CD14-positive monocyte (primary cell): ENCODE data around the gene OR1D5. TPM values are rescaled to one million over a fixed set of nuclear protein-coding genes. Genes with fewer than 3 reads are reported as not detected.

Source experiments
- DNase-seq, 3 donors: peaks; one replicate each; pipeline ENCODE4 v3.0.0-alpha.2; 2011 to 2022
- H2AFZ ChIP-seq: 2 replicates; pipeline ENCODE4 v1.6.0; 2012; ENCODE audit warnings: mild to moderate bottlenecking, low read depth, low read length, inconsistent platforms; ENCODE audit not compliant: insufficient read depth, poor library complexity, severe bottlenecking
- H3K27ac ChIP-seq, 2 donors: 1 replicate in 1 of 2; 2 replicates in 1 of 2; pipeline ENCODE4 v1.5.1; 2012 to 2013; ENCODE audit warnings: low read length in 2 of 2, control low read depth in 1 of 2, inconsistent platforms in 1 of 2, low read depth in 1 of 2, mild to moderate bottlenecking in 1 of 2
- H3K27me3 ChIP-seq, 2 donors: one replicate each; pipeline versions ENCODE4 v1.6.0 to v1.6.1; 2011 to 2013; ENCODE audit warnings: low read length in 2 of 2; ENCODE audit not compliant: control insufficient read depth in 2 of 2, insufficient read depth in 2 of 2
- H3K36me3 ChIP-seq, 2 donors: replicated peaks in 1 of 2; 1 replicate in 1 of 2; 2 replicates in 1 of 2; pipeline versions ENCODE4 v1.5.1 to v1.6.1; 2012 to 2013; ENCODE audit warnings: low read length in 2 of 2, control low read depth in 1 of 2, inconsistent platforms in 1 of 2, mild to moderate bottlenecking in 1 of 2; ENCODE audit not compliant: insufficient read depth in 2 of 2, control insufficient read depth in 1 of 2
- H3K4me1 ChIP-seq, 2 donors: 1 replicate in 1 of 2; 2 replicates in 1 of 2; pipeline versions ENCODE4 v1.5.1 to v1.6.1; 2012 to 2013; ENCODE audit warnings: low read length in 2 of 2, control low read depth in 1 of 2, inconsistent platforms in 1 of 2, mild to moderate bottlenecking in 1 of 2, moderate library complexity in 1 of 2; ENCODE audit not compliant: insufficient read depth in 2 of 2, control insufficient read depth in 1 of 2
- H3K4me2 ChIP-seq: replicated peaks from 2 replicates; pipeline ENCODE3; 2012; ENCODE audit warnings: low read length, moderate library complexity, mild to moderate bottlenecking; ENCODE audit not compliant: poor library complexity, severe bottlenecking; ENCODE audit errors: extremely low read depth
- H3K4me3 ChIP-seq, 3 experiments: fragments of 200-600 bp in 1 of 3; sonication (generic) in 1 of 3; replicated peaks in 1 of 3; 1 replicate in 2 of 3; 2 replicates in 1 of 3; pipeline ENCODE4 v1.5.1; 2011 to 2013; ENCODE audit warnings: low read length in 3 of 3, mild to moderate bottlenecking in 3 of 3, control low read depth in 2 of 3, low read depth in 2 of 3, inconsistent platforms in 1 of 3, moderate library complexity in 1 of 3
- H3K79me2 ChIP-seq: 2 replicates; pipeline ENCODE4 v1.6.0; 2012; ENCODE audit warnings: mild to moderate bottlenecking, control low read depth, inconsistent platforms, low read length, moderate library complexity; ENCODE audit not compliant: insufficient read depth
- H3K9ac ChIP-seq: 2 replicates; pipeline ENCODE4 v1.6.0; 2017; ENCODE audit warnings: low read length, mild to moderate bottlenecking; ENCODE audit not compliant: insufficient read depth, poor library complexity, severe bottlenecking
- H3K9me3 ChIP-seq, 2 donors: replicated peaks in 1 of 2; 1 replicate in 1 of 2; 2 replicates in 1 of 2; pipeline versions ENCODE4 v1.5.1 to v1.6.1; 2012 to 2013; ENCODE audit warnings: low read length in 2 of 2, control low read depth in 1 of 2; ENCODE audit not compliant: control insufficient read depth in 1 of 2, insufficient read depth in 1 of 2
- H4K20me1 ChIP-seq: 2 replicates; pipeline ENCODE4 v1.6.0; 2012; ENCODE audit warnings: mild to moderate bottlenecking, low read length, control low read depth, moderate library complexity; ENCODE audit not compliant: insufficient read depth
- H3K27ac Mint-ChIP-seq, 7 donors: one replicate each; pipeline ENCODE4 v1.8.0; 2020; ENCODE audit warnings: mild to moderate bottlenecking in 7 of 7, mixed read lengths in 7 of 7, moderate library complexity in 6 of 7, inconsistent platforms in 2 of 7
- H3K27me3 Mint-ChIP-seq, 3 donors: one replicate each; pipeline ENCODE4 v1.8.0; 2021 to 2022; ENCODE audit warnings: low read depth in 3 of 3, mild to moderate bottlenecking in 3 of 3, mixed read lengths in 3 of 3, moderate library complexity in 3 of 3, inconsistent platforms in 1 of 3
- H3K36me3 Mint-ChIP-seq, 2 donors: one replicate each; pipeline ENCODE4 v1.8.0; 2020; ENCODE audit warnings: mixed read lengths in 2 of 2, inconsistent platforms in 1 of 2, mild to moderate bottlenecking in 1 of 2
- H3K4me1 Mint-ChIP-seq: one replicate; pipeline ENCODE4 v1.8.0; 2020; ENCODE audit warnings: mild to moderate bottlenecking, mixed read lengths
- H3K4me3 Mint-ChIP-seq, 2 donors: one replicate each; pipeline ENCODE4 v1.8.0; 2020; ENCODE audit warnings: mild to moderate bottlenecking in 2 of 2, mixed read lengths in 2 of 2, moderate library complexity in 1 of 2
- H3K9me3 Mint-ChIP-seq, 7 donors: one replicate each; pipeline ENCODE4 v1.8.0; 2020 to 2022; ENCODE audit warnings: mixed read lengths in 7 of 7, mild to moderate bottlenecking in 6 of 7, moderate library complexity in 6 of 7, inconsistent platforms in 2 of 7
- CTCF ChIP-seq: fragments of 200-600 bp; IDR thresholded peaks from one replicate; pipeline ENCODE4 v1.8.0; 2022; ENCODE audit warnings: antibody characterized with exemption, mild to moderate bottlenecking
- WGBS: methylation state at CpG from one replicate; pipeline ENCODE4 v1.1.5; 2013; ENCODE audit warnings: missing lambda C conversion rate; ENCODE audit not compliant: insufficient coverage; 5-methylcytosine and 5-hydroxymethylcytosine counted together
- intact Hi-C, 2 donors: fragments of 100-400 bp; cut with micrococcal nuclease; formaldehyde crosslinking; loops; one replicate each; pipeline versions ENCODE4 v1.15.0 to v1.15.1; 2023
- polyA plus RNA-seq, 3 donors: library from polyadenylated mRNA; depleted of rRNA in 1 of 3; unstranded in 2 of 3; stranded (reverse) in 1 of 3; fragments of 300-500 nt in 2 of 3; fragments of >200 nt in 1 of 3; fragmentation: Illumina TruSeq in 2 of 3; gene quantifications; 1 replicate in 2 of 3; 2 replicates in 1 of 3; pipeline ENCODE4 v1.2.3, GENCODE V29; 2012 to 2021

OR1D5 gene
- polyA plus RNA-seq, 3 donors: not detected

GRCh38 chr17:3027786-3028532, 35.4 kb downstream of the OR1D5 start:
- intact Hi-C loops: no loop called here
- H3K36me3 Mint-ChIP-seq: peaks cover 75 to 89% of the 10 kb centered on the region in 2 donors
- H3K27me3 ChIP-seq: no peaks in the 10 kb centered on the region
- H3K9ac ChIP-seq: no peak overlapping the region
- no peak overlapping the region for H3K4me2 ChIP-seq
- no peaks in the 10 kb centered on the region for H3K27me3 Mint-ChIP-seq
- TF ChIP-seq CTCF: no peak
- no peak overlapping the region for H3K27ac ChIP-seq
- WGBS: 93% methylated on average over 18 of the region's 18 CpGs
- DNase-seq: no peak
- no peak overlapping the region for H2AFZ ChIP-seq
- peaks cover 74 to 93% of the 10 kb centered on the region in 2 donors for H3K36me3 ChIP-seq
- peaks cover 0 to 4% (median 0%) of the 10 kb centered on the region in 7 donors for H3K9me3 Mint-ChIP-seq
- peaks cover 3% of the 10 kb centered on the region for H3K79me2 ChIP-seq
- peaks cover 10 to 17% of the 10 kb centered on the region in 2 donors for H3K4me1 ChIP-seq
- H3K4me3 Mint-ChIP-seq: no peak overlapping the region
- H3K4me1 Mint-ChIP-seq: peaks cover 15% of the 10 kb centered on the region
- no peak overlapping the region for H3K4me3 ChIP-seq
- H3K9me3 ChIP-seq: peaks cover 0 to 4% of the 10 kb centered on the region in 2 donors
- H4K20me1 ChIP-seq: peaks cover 65% of the 10 kb centered on the region
- H3K27ac Mint-ChIP-seq: peak overlapping the region in 3 of 7 donors; percentile 35 to 72 (median 63)

- no peaks in the 10 kb centered on the region for H3K27me3 Mint-ChIP-seq
- peaks cover 76 to 89% of the 10 kb centered on the region in 2 donors for H3K36me3 Mint-ChIP-seq
- H3K4me3 ChIP-seq: no peak overlapping the region
- H3K9me3 Mint-ChIP-seq: peaks cover 0 to 11% (median 4%) of the 10 kb centered on the region in 7 donors
- no peak overlapping the region for H3K4me3 Mint-ChIP-seq
- H2AFZ ChIP-seq: no peak overlapping the region
- WGBS: 94% methylated on average over 23 of the region's 31 CpGs
- no peak for DNase-seq
- H4K20me1 ChIP-seq: peaks cover 65% of the 10 kb centered on the region
- no peak for TF ChIP-seq CTCF
- H3K9ac ChIP-seq: no peak overlapping the region
- H3K27me3 ChIP-seq: no peaks in the 10 kb centered on the region
- H3K27ac ChIP-seq: no peak overlapping the region
- peaks cover 75 to 93% of the 10 kb centered on the region in 2 donors for H3K36me3 ChIP-seq
- peaks cover 3% of the 10 kb centered on the region for H3K79me2 ChIP-seq
- peaks cover 10 to 17% of the 10 kb centered on the region in 2 donors for H3K4me1 ChIP-seq
- H3K4me2 ChIP-seq: no peak overlapping the region
- peaks cover 15% of the 10 kb centered on the region for H3K4me1 Mint-ChIP-seq
- peak overlapping the region in 2 of 7 donors; percentile 32 to 49 for H3K27ac Mint-ChIP-seq
- peaks cover 0 to 11% of the 10 kb centered on the region in 2 donors for H3K9me3 ChIP-seq
- intact Hi-C loops: no loop called here
Observed at GRCh38 chr17:3026856-3027751, 36.3 kb downstream of the OR1D5 start.
